OCI-LY7 (cell line): Measurements from ENCODE around the gene C16orf96.

Experiments used
- CTCF ChIP-seq: fragments of 200-600 bp; sonication (generic); conservative IDR thresholded peaks from 2 replicates; pipeline ENCODE4 v1.5.1; 2014; ENCODE audit warnings: mild to moderate bottlenecking, antibody characterized with exemption, low read length, moderate library complexity, mixed read lengths
- EZH2phosphoT487 ChIP-seq: fragments of 200-600 bp; sonication (generic); IDR thresholded peaks from 2 replicates; pipeline ENCODE4 v1.6.1; 2018; ENCODE audit warnings: low read depth, borderline replicate concordance, mild to moderate bottlenecking, mixed run types, antibody characterized with exemption, low read length, moderate library complexity, mixed read lengths

DNA sequence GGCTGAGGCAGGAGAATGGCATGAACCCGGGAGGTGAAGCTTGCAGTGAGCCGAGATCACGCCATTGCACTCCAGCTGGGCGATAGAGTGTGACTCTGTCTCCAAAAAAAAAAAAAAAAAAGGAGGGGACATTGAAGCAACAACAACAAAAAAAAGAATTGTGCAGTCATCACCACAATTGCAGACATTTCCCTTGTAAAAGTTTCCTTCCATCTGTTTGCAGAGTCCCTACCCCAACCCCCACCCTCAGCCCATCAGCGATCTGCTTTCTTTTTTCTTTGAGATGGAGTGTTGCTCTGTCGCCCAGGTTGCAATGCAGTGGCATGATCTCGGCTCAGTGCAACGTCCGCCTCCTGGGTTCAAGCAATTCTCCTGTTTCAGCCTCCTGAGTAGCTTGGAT is 72.1 kb downstream of the C16orf96 start:
- TF ChIP-seq CTCF (no peak), EZH2phosphoT487 (no peak)
